Tibial nerve (tissue), 3 donors: Measurements from ENCODE around the gene TNFRSF13B.

Experiments used
- CTCF ChIP-seq, 5 experiments: fragments of 200-600 bp in 3 of 5; fragments of 450-650 bp in 2 of 5; sonication (generic) in 3 of 5; IDR thresholded peaks; one replicate each; pipeline ENCODE4 v1.5.1; 2016 to 2019; ENCODE audit warnings: antibody characterized with exemption in 5 of 5, mild to moderate bottlenecking in 3 of 5, moderate library complexity in 2 of 5
- POLR2A ChIP-seq, 2 donors: fragments of 450-650 bp; IDR thresholded peaks; one replicate each; pipeline ENCODE4 v1.6.1; 2017; ENCODE audit warnings: antibody characterized with exemption in 2 of 2, mild to moderate bottlenecking in 2 of 2, moderate library complexity in 2 of 2

GRCh38 chr17:16932156-16932555 lies 39.8 kb downstream of the TNFRSF13B start:
- TF ChIP-seq CTCF (IDR thresholded peaks at IDR 0.05): no peak
- TF ChIP-seq POLR2A (IDR thresholded peaks at IDR 0.05): no peak
